GM12892 (cell line): Measurements from ENCODE around the gene CCDC57.

ENCODE experiments used
- POLR2A ChIP-seq: IDR thresholded peaks from 2 replicates; pipeline ENCODE4 v1.6.1; 2011; ENCODE audit warnings: low read depth, low read length, control low read depth
- POLR2AphosphoS5 ChIP-seq: IDR thresholded peaks from 2 replicates; pipeline ENCODE4 v1.6.1; 2011; ENCODE audit warnings: low read depth, low read length, control low read depth

DNA sequence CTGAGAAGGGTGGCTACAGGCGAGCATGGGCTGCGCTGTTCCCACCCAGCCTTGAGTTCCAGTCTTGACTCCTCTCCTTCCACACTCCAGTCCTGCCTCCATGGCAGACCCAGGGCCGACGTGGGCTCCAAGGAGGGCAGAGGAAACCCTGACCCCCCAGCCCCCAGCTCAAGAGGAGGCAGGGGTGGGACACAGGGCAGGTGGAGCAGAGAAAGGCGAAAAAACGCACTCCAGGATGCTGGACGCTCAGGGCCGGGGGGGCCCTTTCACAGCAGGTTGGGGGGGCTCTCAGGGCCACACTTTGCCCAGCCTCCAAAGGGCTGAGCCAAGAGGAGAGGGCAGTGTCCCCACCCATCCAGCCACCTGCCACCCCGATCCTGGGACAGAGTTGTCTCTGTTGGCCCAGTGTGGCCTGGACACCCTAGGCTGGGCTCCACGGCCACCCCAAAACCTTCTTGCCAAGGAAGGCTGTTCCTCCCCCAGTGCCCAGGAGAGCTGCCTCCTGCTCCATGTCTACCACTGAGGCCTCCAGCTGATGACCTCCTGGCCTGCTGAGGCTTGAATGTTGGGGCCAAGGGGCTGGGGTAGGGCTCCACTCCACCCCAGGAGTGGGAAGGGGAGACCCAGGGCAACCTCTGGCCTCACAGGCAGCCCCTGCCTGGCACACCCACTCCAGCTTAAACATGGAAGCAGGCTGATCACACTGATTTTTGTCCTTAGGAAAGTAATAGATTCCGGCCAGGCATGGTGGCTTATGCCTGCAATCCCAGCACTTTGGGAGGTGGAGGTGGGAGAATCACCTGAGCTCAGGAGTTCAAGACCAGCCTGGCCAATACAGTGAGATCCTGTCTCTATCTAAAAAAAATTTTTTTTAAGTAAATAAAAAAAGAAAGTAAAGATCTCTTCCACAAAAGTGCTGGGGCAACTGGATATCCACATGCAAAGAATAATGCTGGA lies 7.4 kb upstream of the CCDC57 start:
- TF ChIP-seq POLR2AphosphoS5, result no peak
- no peak for TF ChIP-seq POLR2A
